ENCODE results near the gene SLC37A3. TPM values are rescaled to one million over a fixed set of nuclear protein-coding genes. Genes with fewer than 3 reads are reported as not detected.

The SLC37A3 gene
- total RNA-seq, 1 experiment from 2014 or later, result 25.5 TPM

DNA sequence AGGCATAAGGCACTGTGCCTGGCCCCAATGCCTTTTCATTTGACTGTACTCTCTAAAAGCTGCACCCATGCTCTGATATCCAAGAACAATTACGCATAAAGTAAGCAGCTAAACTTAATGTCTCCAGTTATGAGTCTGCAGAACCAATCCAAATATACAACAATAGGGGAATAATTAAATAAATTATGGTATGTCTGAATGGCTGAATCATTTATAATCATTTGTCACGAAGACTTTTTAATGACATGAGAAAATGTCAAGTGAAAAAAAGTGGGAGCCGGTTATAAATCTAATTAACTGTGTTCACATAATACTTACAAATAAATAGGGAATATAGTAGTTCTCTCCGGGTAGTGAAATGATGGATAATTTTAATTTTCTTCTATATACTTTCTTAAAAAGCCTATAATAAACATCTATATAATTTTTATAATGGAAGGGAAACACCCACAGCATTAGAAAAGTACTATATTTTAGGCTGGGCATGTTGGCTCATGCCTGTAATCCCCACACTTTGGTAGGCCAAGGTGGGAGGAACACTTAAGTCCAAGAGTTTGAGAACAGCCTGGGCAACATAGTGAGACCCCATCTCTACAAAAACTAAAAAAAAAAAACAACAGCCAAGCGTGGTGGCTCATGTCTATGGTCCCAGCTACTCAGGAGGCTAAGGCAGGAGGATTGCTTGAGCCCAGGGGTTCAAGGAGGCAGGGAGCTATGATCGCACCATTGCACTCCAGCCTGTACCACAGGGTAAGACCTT lies 14.2 kb downstream of the SLC37A3 start:
- TF ChIP-seq, protein P1, sequence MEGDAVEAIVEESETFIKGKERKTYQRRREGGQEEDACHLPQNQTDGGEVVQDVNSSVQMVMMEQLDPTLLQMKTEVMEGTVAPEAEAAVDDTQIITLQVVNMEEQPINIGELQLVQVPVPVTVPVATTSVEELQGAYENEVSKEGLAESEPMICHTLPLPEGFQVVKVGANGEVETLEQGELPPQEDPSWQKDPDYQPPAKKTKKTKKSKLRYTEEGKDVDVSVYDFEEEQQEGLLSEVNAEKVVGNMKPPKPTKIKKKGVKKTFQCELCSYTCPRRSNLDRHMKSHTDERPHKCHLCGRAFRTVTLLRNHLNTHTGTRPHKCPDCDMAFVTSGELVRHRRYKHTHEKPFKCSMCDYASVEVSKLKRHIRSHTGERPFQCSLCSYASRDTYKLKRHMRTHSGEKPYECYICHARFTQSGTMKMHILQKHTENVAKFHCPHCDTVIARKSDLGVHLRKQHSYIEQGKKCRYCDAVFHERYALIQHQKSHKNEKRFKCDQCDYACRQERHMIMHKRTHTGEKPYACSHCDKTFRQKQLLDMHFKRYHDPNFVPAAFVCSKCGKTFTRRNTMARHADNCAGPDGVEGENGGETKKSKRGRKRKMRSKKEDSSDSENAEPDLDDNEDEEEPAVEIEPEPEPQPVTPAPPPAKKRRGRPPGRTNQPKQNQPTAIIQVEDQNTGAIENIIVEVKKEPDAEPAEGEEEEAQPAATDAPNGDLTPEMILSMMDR (IDR thresholded peaks at IDR 0.05; ENCODE audit: unreplicated experiment), result no peak
- ChIA-PET POLR2A (interaction anchor here (0.5 to 1.4 kb wide), 3 partner anchors 9 to 15 kb away, joined by 3 to 7 read pairs (median 3); partner anchors contain the start of gene SLC37A3), CTCF (interaction anchor here (0.5 to 1.2 kb wide), 3 partner anchors 9 to 269 kb away, joined by 3 to 6 read pairs (median 3); no protein-coding TSS in a partner anchor)
- no peak for DNase-seq (ENCODE audit: unreplicated experiment)
- H3K9me3 Mint-ChIP-seq (ENCODE audit: unreplicated experiment), result no peaks in the 10 kb centered on the region
- peaks cover 27% of the 10 kb centered on the region for H3K36me3 Mint-ChIP-seq (ENCODE audit: insufficient read depth, unreplicated experiment)
- no peak overlapping the region for H3K4me3 Mint-ChIP-seq (ENCODE audit: unreplicated experiment)
- no peaks in the 10 kb centered on the region for H3K4me1 Mint-ChIP-seq (ENCODE audit: insufficient read depth, unreplicated experiment)
- no TSS peak for BruUV-seq (replicated peaks)
- intact Hi-C loops (cut with micrococcal nuclease), result no loop called here
- no peaks in the 10 kb centered on the region for H3K27me3 Mint-ChIP-seq (ENCODE audit: insufficient read depth, unreplicated experiment)
- peak overlapping the region; percentile 59 for H3K27ac Mint-ChIP-seq (ENCODE audit: low read depth, unreplicated experiment)

GRCh38 chr7:140375892-140376730 lies 22.2 kb downstream of the SLC37A3 start:
- ChIA-PET CTCF (interaction anchor here (0.6 to 0.7 kb wide), 2 partner anchors 8 to 256 kb away, joined by 3 read pairs; no protein-coding TSS in a partner anchor), POLR2A (interaction anchor here (1.4 kb wide), 2 partner anchors 10 to 11 kb away, joined by 5 to 7 read pairs; no protein-coding TSS in a partner anchor)
- H3K4me1 Mint-ChIP-seq (ENCODE audit: insufficient read depth, unreplicated experiment), result no peaks in the 10 kb centered on the region
- H3K4me3 Mint-ChIP-seq (ENCODE audit: unreplicated experiment), result no peak overlapping the region
- no peak for DNase-seq (ENCODE audit: unreplicated experiment)
- peaks cover 61% of the 10 kb centered on the region for H3K36me3 Mint-ChIP-seq (ENCODE audit: insufficient read depth, unreplicated experiment)
- intact Hi-C loops (cut with micrococcal nuclease), result no loop called here
- TF ChIP-seq, protein P1 (IDR thresholded peaks at IDR 0.05; ENCODE audit: unreplicated experiment), result no peak
- no peaks in the 10 kb centered on the region for H3K27me3 Mint-ChIP-seq (ENCODE audit: insufficient read depth, unreplicated experiment)
- H3K27ac Mint-ChIP-seq (ENCODE audit: low read depth, unreplicated experiment), result no peak overlapping the region
- no TSS peak for BruUV-seq (replicated peaks)
- no peaks in the 10 kb centered on the region for H3K9me3 Mint-ChIP-seq (ENCODE audit: unreplicated experiment)

GRCh38 chr7:140375323-140375722 lies 23.0 kb downstream of the SLC37A3 start:
- Mint-ChIP-seq H3K9me3 (ENCODE audit: unreplicated experiment) (no peaks in the 10 kb centered on the region), H3K4me3 (ENCODE audit: unreplicated experiment) (no peak overlapping the region), H3K27ac (ENCODE audit: low read depth, unreplicated experiment) (no peak overlapping the region), H3K27me3 (ENCODE audit: insufficient read depth, unreplicated experiment) (no peaks in the 10 kb centered on the region), H3K36me3 (ENCODE audit: insufficient read depth, unreplicated experiment) (peaks cover 53% of the 10 kb centered on the region), H3K4me1 (ENCODE audit: insufficient read depth, unreplicated experiment) (no peaks in the 10 kb centered on the region)
- no peak for DNase-seq (ENCODE audit: unreplicated experiment)
- BruUV-seq (replicated peaks), result no TSS peak
- ChIA-PET POLR2A (no interaction called here), CTCF (interaction anchor here (0.6 to 0.7 kb wide), 2 partner anchors 20 to 256 kb away, joined by 3 read pairs; no protein-coding TSS in a partner anchor)
- intact Hi-C loops (cut with micrococcal nuclease), result no loop called here
- TF ChIP-seq, protein P1 (IDR thresholded peaks at IDR 0.05; ENCODE audit: unreplicated experiment), result no peak

DNA sequence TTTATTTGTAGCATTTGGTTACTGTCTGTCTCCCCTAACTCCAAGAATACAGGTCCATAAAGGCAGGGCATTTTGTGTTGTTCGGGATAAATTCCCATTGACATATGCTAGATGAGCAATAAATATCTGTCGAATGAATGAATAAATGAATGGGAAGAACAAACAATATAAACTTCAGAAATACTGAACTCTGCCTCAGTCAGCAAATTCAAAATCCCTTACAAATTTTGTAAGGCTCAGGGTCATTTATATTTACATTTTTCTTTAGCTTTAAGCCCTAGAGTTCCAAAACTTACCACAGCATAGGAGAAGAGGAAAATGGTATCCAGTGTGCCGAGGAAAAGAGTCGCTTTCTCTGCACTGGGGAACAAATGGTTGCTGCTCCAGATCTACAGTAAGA lies 29.0 kb downstream of the SLC37A3 start:
- ChIA-PET CTCF (interaction anchor here (1.2 kb wide), 1 partner anchor 284 kb away, joined by 3 read pairs; no protein-coding TSS in a partner anchor), POLR2A (interaction anchor here (0.7 kb wide), 1 partner anchor 15 kb away, joined by 3 read pairs; no protein-coding TSS in a partner anchor)
- Mint-ChIP-seq H3K36me3 (ENCODE audit: insufficient read depth, unreplicated experiment) (peaks cover 14% of the 10 kb centered on the region), H3K4me3 (ENCODE audit: unreplicated experiment) (no peak overlapping the region), H3K9me3 (ENCODE audit: unreplicated experiment) (no peaks in the 10 kb centered on the region), H3K27me3 (ENCODE audit: insufficient read depth, unreplicated experiment) (no peaks in the 10 kb centered on the region), H3K4me1 (ENCODE audit: insufficient read depth, unreplicated experiment) (no peaks in the 10 kb centered on the region), H3K27ac (ENCODE audit: low read depth, unreplicated experiment) (no peak overlapping the region)
- BruUV-seq (replicated peaks), result no TSS peak
- no peak for DNase-seq (ENCODE audit: unreplicated experiment)
- TF ChIP-seq, protein P1 (IDR thresholded peaks at IDR 0.05; ENCODE audit: unreplicated experiment), result no peak
- intact Hi-C loops (cut with micrococcal nuclease), result no loop called here
